ENCODE results near the gene RBM27. TPM values are rescaled to one million over a fixed set of nuclear protein-coding genes. Genes with fewer than 3 reads are reported as not detected.

RBM27 gene, protein sequence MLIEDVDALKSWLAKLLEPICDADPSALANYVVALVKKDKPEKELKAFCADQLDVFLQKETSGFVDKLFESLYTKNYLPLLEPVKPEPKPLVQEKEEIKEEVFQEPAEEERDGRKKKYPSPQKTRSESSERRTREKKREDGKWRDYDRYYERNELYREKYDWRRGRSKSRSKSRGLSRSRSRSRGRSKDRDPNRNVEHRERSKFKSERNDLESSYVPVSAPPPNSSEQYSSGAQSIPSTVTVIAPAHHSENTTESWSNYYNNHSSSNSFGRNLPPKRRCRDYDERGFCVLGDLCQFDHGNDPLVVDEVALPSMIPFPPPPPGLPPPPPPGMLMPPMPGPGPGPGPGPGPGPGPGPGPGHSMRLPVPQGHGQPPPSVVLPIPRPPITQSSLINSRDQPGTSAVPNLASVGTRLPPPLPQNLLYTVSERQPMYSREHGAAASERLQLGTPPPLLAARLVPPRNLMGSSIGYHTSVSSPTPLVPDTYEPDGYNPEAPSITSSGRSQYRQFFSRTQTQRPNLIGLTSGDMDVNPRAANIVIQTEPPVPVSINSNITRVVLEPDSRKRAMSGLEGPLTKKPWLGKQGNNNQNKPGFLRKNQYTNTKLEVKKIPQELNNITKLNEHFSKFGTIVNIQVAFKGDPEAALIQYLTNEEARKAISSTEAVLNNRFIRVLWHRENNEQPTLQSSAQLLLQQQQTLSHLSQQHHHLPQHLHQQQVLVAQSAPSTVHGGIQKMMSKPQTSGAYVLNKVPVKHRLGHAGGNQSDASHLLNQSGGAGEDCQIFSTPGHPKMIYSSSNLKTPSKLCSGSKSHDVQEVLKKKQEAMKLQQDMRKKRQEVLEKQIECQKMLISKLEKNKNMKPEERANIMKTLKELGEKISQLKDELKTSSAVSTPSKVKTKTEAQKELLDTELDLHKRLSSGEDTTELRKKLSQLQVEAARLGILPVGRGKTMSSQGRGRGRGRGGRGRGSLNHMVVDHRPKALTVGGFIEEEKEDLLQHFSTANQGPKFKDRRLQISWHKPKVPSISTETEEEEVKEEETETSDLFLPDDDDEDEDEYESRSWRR
- total RNA-seq: 32.4 TPM

DNA sequence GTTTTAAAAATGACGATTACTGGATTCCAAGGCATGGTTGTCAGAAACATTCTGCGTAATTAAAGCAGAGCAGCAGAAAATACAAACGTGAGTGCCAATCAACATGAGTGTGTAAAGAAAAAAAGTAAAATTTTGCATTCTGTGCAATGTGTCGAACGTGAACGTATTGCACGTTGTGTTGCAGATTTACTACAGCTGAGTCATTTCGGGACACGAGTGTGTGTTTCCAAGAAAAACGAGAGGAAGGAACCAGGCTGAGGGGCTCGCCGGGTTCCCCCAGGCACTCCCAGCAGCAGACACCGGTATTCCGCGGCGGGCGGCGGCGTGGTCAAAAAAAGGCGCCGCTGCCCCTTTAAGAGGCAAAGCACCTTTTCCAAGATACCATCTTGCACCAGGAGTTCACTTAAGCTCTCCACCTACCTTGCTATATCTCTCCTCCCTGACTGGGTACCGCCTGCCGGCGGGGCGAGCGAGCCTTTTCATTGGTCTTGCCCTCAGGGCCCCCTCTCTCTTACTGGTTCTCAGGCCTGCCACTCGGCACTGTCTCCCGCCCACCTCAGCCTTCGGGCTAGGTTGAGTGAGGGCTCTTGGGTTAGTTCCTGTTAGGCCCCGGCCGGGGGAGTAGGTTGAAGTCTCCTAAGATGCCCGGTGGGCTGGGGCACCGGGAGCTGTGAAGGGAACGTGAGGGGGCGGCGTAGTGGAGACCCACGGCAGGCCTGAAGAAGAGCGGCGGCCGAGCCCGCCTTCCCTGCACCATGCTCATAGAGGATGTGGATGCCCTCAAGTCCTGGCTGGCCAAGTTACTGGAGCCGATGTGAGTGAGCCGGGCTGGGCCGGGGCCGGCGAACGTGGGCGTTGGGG is at the start of gene RBM27:
TSS of gene RBM27 (plus strand) at position 595 of the 861 bp plus-strand sequence. CDS start at position 756, 161 bp downstream.
- TF ChIP-seq POLR2A (IDR thresholded peaks at IDR 0.05): peak in 1 of 2 donors; percentile 48
- peak; percentile 91 to 95 for TF ChIP-seq POLR2AphosphoS5 (IDR thresholded peaks at IDR 0.05; ENCODE audit: insufficient read depth in 1 of 2, low read depth in 1 of 2)
- no peak for TF ChIP-seq CTCF (IDR thresholded peaks at IDR 0.05)
- intact Hi-C loops (cut with DNase I): loop anchor here (1.0 kb wide), 1 partner anchor 21 kb away; the partner anchor contains the start of gene LARS1
- Histone ChIP-seq H3K4me1 (peaks cover 36% of the 10 kb centered on the region), H3K27me3 (no peaks in the 10 kb centered on the region), H3K9me3 (no peaks in the 10 kb centered on the region), H3K36me3 (no peaks in the 10 kb centered on the region), H3K4me3 (peak within 1 kb of the TSS; percentile 86 to 99), H3K27ac (peak within 1 kb of the TSS; percentile 88)
- DNase-seq (ENCODE audit: extremely low spot score in 2 of 2): peak; percentile 99

DNA sequence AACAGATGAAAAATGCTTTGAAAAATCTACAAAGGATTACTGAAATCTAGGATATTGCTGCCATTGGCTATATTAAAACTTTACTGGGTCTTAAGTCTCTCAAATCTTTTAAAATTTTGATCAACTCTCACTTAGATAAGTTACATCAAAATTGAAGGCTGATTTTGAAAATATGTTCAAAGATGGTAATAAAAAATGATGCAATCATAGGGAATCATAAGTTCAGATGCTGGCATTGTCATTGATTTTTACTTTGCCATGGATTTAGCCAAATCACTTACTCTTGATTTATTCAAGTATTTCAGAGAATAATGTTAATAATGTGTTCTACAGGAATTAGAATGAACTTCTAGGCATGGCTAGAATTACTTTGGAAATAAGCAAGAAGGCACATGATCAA is 45.1 kb upstream of the RBM27 start:
- Histone ChIP-seq H3K36me3 (peaks cover 0 to 68% of the 10 kb centered on the region in 2 donors), H3K27ac (no peak overlapping the region), H3K4me1 (no peaks in the 10 kb centered on the region), H3K9me3 (no peaks in the 10 kb centered on the region), H3K27me3 (no peaks in the 10 kb centered on the region), H3K4me3 (no peak overlapping the region)
- intact Hi-C loops (cut with DNase I): no loop called here
- TF ChIP-seq POLR2AphosphoS5 (IDR thresholded peaks at IDR 0.05; ENCODE audit: insufficient read depth in 1 of 2, low read depth in 1 of 2): no peak
- TF ChIP-seq POLR2A (IDR thresholded peaks at IDR 0.05): no peak
- no peak for TF ChIP-seq CTCF (IDR thresholded peaks at IDR 0.05)
- DNase-seq (ENCODE audit: extremely low spot score in 2 of 2): no peak

DNA sequence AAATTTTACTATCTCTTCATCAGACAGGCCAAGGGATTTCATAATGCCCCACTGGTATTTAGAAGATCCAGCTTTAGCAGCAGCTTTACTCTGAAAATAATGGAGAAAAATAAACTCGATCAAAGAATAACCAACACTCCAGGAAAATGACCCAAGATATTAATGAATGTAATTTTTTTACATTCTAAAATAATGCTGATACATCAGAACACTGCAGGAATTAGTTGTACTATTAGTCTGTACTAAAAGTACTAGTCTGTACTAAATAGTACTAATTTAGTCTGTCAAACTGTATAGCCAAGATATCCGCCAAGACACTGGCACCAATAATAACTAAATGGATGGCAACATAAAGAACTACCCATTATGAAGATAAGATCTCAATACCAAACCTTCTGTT is 39.0 kb upstream of the RBM27 start:
- Histone ChIP-seq H3K27ac (no peak overlapping the region), H3K9me3 (no peaks in the 10 kb centered on the region), H3K4me1 (no peaks in the 10 kb centered on the region), H3K27me3 (no peaks in the 10 kb centered on the region), H3K36me3 (peaks cover 5 to 59% of the 10 kb centered on the region in 2 donors), H3K4me3 (no peak overlapping the region)
- no peak for DNase-seq (ENCODE audit: extremely low spot score in 2 of 2)
- intact Hi-C loops (cut with DNase I): no loop called here
- no peak for TF ChIP-seq POLR2A (IDR thresholded peaks at IDR 0.05)
- TF ChIP-seq CTCF (IDR thresholded peaks at IDR 0.05): no peak
- TF ChIP-seq POLR2AphosphoS5 (IDR thresholded peaks at IDR 0.05; ENCODE audit: insufficient read depth in 1 of 2, low read depth in 1 of 2): no peak

DNA sequence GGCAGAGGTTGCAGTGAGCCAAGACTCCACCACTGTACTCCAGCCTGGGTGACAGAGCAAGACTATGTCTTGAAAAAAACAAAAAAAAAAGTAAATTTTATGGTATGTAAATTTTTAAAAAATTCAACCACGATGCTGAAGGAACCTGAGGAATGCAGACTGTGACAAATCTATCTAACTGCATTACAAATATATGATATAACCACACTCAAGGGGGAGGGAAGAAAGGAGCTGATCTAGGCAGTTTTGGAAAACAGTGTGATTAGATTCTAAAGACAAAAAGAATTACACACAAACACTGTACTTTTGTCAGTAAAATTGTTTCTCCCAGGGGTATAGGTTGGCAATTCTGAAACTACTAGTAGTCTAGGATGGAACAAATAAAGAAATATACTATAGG is 37.9 kb upstream of the RBM27 start:
- TF ChIP-seq POLR2AphosphoS5 (IDR thresholded peaks at IDR 0.05; ENCODE audit: insufficient read depth in 1 of 2, low read depth in 1 of 2): no peak
- Histone ChIP-seq H3K9me3 (no peaks in the 10 kb centered on the region), H3K4me1 (no peaks in the 10 kb centered on the region), H3K27me3 (no peaks in the 10 kb centered on the region), H3K4me3 (no peak overlapping the region), H3K36me3 (peaks cover 5 to 56% of the 10 kb centered on the region in 2 donors), H3K27ac (no peak overlapping the region)
- intact Hi-C loops (cut with DNase I): no loop called here
- no peak for DNase-seq (ENCODE audit: extremely low spot score in 2 of 2)
